Measurements from ENCODE around the gene FAAP20. TPM values are rescaled to one million over a fixed set of nuclear protein-coding genes. Genes with fewer than 3 reads are reported as not detected.
A peak's percentile ranks its signal among the peaks of the same experiment; 100 is the strongest.

The FAAP20 gene
- total RNA-seq, 1 donor from 2014 or later = 63.8 TPM

DNA sequence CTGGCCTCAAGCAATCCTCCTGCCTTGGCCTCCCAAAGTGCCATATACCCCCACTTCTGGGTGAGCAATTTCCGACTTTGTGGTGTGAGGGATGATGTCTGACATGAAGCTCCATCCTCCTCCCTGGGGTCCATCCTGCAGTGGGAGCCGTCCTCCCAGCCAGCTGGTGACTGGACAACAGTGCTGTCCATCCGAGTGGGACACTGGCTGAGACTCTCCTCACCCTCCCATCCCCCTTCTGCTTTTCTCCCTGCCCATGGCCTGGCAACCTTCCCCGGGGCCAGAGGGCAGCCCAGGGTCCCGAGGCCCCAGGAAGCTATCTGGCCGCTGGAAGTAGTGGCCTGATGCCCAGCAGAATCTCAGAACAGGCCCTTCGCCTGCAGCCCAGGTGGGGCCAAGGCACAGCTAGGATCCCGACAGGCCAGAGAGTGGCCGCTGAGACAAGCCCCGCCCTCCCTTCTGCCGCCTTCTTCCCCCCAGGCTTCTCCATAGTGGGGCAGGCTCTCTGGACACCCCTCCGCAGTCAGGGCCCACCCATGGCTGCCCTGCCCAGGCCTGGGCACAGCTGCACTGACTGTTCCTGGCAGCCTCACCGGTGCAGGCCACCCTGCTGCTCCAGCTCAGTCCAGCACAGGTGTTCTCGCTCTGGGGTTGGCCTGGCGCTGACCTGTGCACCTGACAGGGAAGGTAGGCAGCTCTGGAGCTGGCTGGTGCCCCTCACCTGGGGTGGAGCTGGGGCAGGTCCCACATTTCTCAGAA, 8.4 kb upstream of the FAAP20 start:
- H3K4me3 Mint-ChIP-seq (ENCODE audit: low read depth) = no peak overlapping the region
- H3K4me1 Mint-ChIP-seq (ENCODE audit: low read depth) = peaks cover 9% of the 10 kb centered on the region
- no peaks in the 10 kb centered on the region for H3K27me3 Mint-ChIP-seq (ENCODE audit: low read depth)
- DNase-seq (ENCODE audit: low spot score) = no peak
- intact Hi-C loops (cut with micrococcal nuclease) = no loop called here
- no peak overlapping the region for H3K27ac Mint-ChIP-seq
- H3K9me3 Mint-ChIP-seq = no peaks in the 10 kb centered on the region
- no peaks in the 10 kb centered on the region for H3K36me3 Mint-ChIP-seq (ENCODE audit: low read depth)

DNA sequence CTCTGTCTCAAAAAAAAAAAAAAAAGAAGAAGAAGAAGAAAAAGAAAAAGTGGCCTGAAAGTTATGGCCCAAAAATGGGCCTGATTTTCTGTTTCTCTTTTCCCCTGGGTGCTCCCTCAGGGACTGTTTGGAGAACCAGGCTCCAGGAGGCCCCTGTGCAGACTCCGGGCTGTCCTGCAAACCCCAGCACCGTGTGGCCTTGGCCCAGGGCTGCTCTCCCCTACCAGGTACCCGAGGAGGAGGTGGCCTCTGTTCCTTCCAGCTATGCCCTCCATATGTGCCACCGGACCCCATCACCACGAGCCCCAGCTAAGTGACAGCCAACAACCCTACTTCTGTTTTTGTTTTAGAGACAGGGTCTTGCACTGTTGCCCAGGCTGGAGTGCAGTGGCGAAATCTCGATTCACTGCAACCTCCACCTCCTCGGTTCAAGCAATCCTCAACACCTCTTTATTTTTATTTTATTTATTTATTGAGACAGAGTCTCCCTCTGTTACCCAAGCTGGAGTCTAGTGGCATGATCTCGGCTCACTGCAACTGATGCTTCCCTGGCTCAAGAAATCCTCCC, 7.5 kb upstream of the FAAP20 start:
- H3K27ac Mint-ChIP-seq = no peak overlapping the region
- H3K4me3 Mint-ChIP-seq (ENCODE audit: low read depth) = no peak overlapping the region

GRCh38 chr1:2201062-2201461, 6.5 kb upstream of the FAAP20 start:
- Mint-ChIP-seq H3K4me3 (ENCODE audit: low read depth) (no peak overlapping the region), H3K9me3 (no peaks in the 10 kb centered on the region), H3K27me3 (ENCODE audit: low read depth) (no peaks in the 10 kb centered on the region), H3K4me1 (ENCODE audit: low read depth) (peaks cover 9% of the 10 kb centered on the region), H3K36me3 (ENCODE audit: low read depth) (no peaks in the 10 kb centered on the region), H3K27ac (no peak overlapping the region)
- intact Hi-C loops (cut with micrococcal nuclease) = no loop called here
- no peak for DNase-seq (ENCODE audit: low spot score)

More for the DNA sequence above, 7.5 kb upstream of the FAAP20 start:
- Mint-ChIP-seq H3K36me3 (ENCODE audit: low read depth) (no peaks in the 10 kb centered on the region), H3K27me3 (ENCODE audit: low read depth) (no peaks in the 10 kb centered on the region), H3K9me3 (no peaks in the 10 kb centered on the region), H3K4me1 (ENCODE audit: low read depth) (peaks cover 9% of the 10 kb centered on the region)
- intact Hi-C loops (cut with micrococcal nuclease) = no loop called here
- DNase-seq (ENCODE audit: low spot score) = no peak

- Mint-ChIP-seq H3K27ac (no peak overlapping the region), H3K9me3 (no peaks in the 10 kb centered on the region), H3K4me1 (ENCODE audit: low read depth) (peaks cover 9% of the 10 kb centered on the region), H3K27me3 (ENCODE audit: low read depth) (no peaks in the 10 kb centered on the region), H3K36me3 (ENCODE audit: low read depth) (no peaks in the 10 kb centered on the region), H3K4me3 (ENCODE audit: low read depth) (no peak overlapping the region)
- intact Hi-C loops (cut with micrococcal nuclease) = no loop called here
- no peak for DNase-seq (ENCODE audit: low spot score)
Measured at GRCh38 chr1:2200308-2200943, 5.9 kb upstream of the FAAP20 start.

- H3K36me3 Mint-ChIP-seq (ENCODE audit: low read depth) = no peaks in the 10 kb centered on the region
Measured at GRCh38 chr1:2199042-2199810, 4.7 kb upstream of the FAAP20 start.

DNA sequence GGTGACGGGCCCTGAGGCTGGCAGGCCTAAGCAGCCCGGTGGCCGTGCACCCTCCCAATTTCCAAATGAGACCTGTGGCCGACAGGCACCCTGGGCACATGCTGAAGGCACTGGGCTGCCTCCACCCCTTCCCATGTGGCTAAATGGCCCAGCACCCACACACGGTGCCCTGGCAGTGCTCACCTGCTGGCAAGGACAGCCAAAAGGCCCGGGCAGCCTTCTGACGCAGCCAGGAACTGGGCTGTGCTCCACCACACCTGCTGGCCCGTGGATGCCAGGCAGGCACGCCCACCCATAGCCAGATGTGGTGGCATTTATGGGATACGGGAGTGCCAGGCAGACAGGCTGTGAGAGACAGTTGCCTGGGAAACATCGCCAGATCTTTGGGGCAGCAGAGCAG, 4.0 kb upstream of the FAAP20 start:
- no peaks in the 10 kb centered on the region for H3K9me3 Mint-ChIP-seq
- H3K27ac Mint-ChIP-seq = peak overlapping the region; percentile 59
- H3K36me3 Mint-ChIP-seq (ENCODE audit: low read depth) = no peaks in the 10 kb centered on the region
- DNase-seq (ENCODE audit: low spot score) = no peak
- intact Hi-C loops (cut with micrococcal nuclease) = loop anchor here (2.0 kb wide), 1 partner anchor 102 kb away; no protein-coding TSS in a partner anchor
- H3K4me3 Mint-ChIP-seq (ENCODE audit: low read depth) = peak overlapping the region; percentile 89
- H3K27me3 Mint-ChIP-seq (ENCODE audit: low read depth) = no peaks in the 10 kb centered on the region
- H3K4me1 Mint-ChIP-seq (ENCODE audit: low read depth) = peaks cover 9% of the 10 kb centered on the region

More at GRCh38 chr1:2199042-2199810, 4.7 kb upstream of the FAAP20 start:
- Mint-ChIP-seq H3K4me3 (ENCODE audit: low read depth) (peak overlapping the region; percentile 89), H3K4me1 (ENCODE audit: low read depth) (peaks cover 9% of the 10 kb centered on the region), H3K27me3 (ENCODE audit: low read depth) (no peaks in the 10 kb centered on the region), H3K27ac (peak overlapping the region; percentile 59), H3K9me3 (no peaks in the 10 kb centered on the region)
- intact Hi-C loops (cut with micrococcal nuclease) = loop anchor here (1.0 to 2.0 kb wide), 2 partner anchors 102 to 183 kb away; no protein-coding TSS in a partner anchor
- peak; percentile 86 for DNase-seq (ENCODE audit: low spot score)

GRCh38 chr1:2197707-2198165, 3.2 kb upstream of the FAAP20 start:
- Mint-ChIP-seq H3K9me3 (no peaks in the 10 kb centered on the region), H3K4me1 (ENCODE audit: low read depth) (peaks cover 13% of the 10 kb centered on the region), H3K27me3 (ENCODE audit: low read depth) (no peaks in the 10 kb centered on the region), H3K27ac (no peak overlapping the region), H3K36me3 (ENCODE audit: low read depth) (no peaks in the 10 kb centered on the region), H3K4me3 (ENCODE audit: low read depth) (no peak overlapping the region)
- intact Hi-C loops (cut with micrococcal nuclease) = loop anchor here (2.0 kb wide), 1 partner anchor 103 kb away; no protein-coding TSS in a partner anchor
- DNase-seq (ENCODE audit: low spot score) = no peak

DNA sequence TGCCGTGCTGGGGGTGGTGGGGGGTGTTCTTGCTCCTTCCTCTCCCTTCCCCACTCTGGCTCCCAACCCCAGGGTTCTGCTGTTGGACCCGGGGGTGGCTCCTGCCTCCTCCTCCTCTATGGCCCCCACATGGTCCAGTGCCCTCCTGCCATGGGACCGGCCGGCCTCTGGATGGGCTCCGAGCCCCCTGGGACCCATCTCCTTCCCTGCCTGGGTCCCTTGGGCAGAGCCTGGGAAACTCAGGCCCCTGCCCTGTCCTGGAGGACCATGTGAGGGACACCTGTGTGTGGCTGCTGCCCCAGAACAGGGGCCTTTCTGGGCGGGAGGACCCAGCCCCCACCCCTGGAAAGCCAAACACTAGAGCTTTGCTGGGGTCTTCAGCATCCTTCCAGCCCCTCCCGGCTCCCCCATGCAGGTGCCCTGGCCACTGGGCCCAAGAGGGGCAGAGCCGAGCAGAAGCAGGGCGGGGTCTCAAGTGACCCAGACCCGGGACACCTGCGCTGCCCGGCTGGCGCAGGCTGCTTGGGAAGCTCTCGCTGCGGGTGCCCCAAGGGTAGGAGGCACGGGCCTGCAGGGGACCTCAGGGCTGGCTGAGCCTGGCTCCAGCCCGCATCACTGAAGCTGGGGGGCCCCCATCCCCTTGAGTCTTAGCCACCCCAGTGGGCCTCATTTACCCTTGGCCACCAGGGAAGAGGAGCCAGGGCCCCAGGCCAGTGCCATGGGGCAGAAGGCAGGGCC, 2.5 kb upstream of the FAAP20 start:
- Mint-ChIP-seq H3K4me1 (ENCODE audit: low read depth) (peaks cover 13% of the 10 kb centered on the region), H3K9me3 (no peaks in the 10 kb centered on the region), H3K4me3 (ENCODE audit: low read depth) (no peak overlapping the region), H3K36me3 (ENCODE audit: low read depth) (no peaks in the 10 kb centered on the region), H3K27me3 (ENCODE audit: low read depth) (no peaks in the 10 kb centered on the region), H3K27ac (no peak overlapping the region)
- intact Hi-C loops (cut with micrococcal nuclease) = no loop called here
- no peak for DNase-seq (ENCODE audit: low spot score)

DNA sequence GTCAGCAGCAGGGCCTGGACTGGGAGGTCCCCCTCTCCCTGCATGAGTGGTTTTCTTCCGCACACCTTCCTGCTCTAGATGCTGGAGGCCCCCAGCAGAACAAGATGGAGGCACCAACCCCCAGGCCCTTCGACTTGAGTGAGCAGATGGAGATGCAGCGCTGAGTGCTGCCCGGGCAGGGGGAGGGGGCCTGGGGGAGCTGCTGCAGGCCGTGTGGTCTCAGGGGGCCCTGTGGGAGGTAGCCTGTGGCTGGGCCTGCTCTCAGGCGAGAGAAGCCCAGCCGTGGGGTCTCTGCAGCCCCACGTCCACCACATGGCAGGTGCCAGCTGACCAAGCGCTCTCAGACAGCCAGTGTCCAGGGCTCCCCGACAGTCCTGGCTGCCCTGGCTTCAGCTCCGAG, 1.2 kb upstream of the FAAP20 start:
- intact Hi-C loops (cut with micrococcal nuclease) = loop anchor here (1.0 to 2.0 kb wide), 5 partner anchors 63 to 331 kb away; partner anchors contain the start of genes PANK4 and PEX10
- H3K4me1 Mint-ChIP-seq (ENCODE audit: low read depth) = peaks cover 14% of the 10 kb centered on the region
- no peak overlapping the region for H3K4me3 Mint-ChIP-seq (ENCODE audit: low read depth)
- no peak for DNase-seq (ENCODE audit: low spot score)
- H3K36me3 Mint-ChIP-seq (ENCODE audit: low read depth) = no peaks in the 10 kb centered on the region
- H3K9me3 Mint-ChIP-seq = no peaks in the 10 kb centered on the region
- H3K27me3 Mint-ChIP-seq (ENCODE audit: low read depth) = no peaks in the 10 kb centered on the region
- no peak overlapping the region for H3K27ac Mint-ChIP-seq

DNA sequence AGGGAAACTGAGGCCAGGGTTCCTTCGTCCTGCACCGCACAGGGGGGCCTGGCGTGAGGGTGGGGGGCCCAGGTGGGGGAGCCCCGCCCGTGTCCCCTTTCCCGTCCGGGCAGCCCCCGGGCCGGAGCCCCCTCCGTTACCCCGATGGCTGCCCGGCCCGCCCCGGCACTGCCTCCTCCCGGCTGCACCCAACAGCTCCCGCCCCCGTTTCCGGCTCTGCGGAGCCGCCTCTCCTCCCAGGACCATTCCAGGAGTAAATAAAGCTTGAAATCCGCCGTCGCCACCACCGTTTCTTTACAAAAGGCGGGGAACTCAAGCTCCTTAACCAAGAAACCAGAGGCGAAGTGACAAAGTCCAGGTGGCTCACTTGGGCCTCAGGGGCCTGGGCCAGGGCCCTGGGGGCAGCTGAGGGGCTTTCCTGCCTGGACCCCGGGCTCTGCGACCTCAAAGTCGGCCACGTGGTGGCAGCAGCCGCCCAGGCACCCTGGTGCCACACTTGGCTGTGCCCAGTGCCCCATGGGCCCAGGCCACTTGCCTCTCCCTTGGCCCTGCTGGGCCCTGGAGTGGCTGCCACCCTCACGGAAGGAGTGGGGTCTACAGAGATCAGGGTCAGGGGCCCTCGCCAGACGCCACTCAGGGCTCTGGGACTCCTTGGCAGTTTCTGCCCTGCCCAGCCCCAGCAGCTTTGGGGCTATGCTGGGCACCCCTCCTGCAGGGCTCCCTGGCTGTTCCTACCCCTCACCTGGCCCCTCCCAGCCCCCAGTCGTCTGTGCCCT, 514 bp upstream of the FAAP20 start:
- no peaks in the 10 kb centered on the region for H3K36me3 Mint-ChIP-seq (ENCODE audit: low read depth)
- H3K9me3 Mint-ChIP-seq = no peaks in the 10 kb centered on the region
- peaks cover 16% of the 10 kb centered on the region for H3K4me1 Mint-ChIP-seq (ENCODE audit: low read depth)
- H3K27me3 Mint-ChIP-seq (ENCODE audit: low read depth) = no peaks in the 10 kb centered on the region
- peak; percentile 91 for DNase-seq (ENCODE audit: low spot score)
- peak overlapping the region; percentile 92 for H3K27ac Mint-ChIP-seq
- H3K4me3 Mint-ChIP-seq (ENCODE audit: low read depth) = peak overlapping the region; percentile 84
- intact Hi-C loops (cut with micrococcal nuclease) = loop anchor here (1.0 to 2.0 kb wide), 5 partner anchors 62 to 332 kb away; partner anchors contain the start of genes PANK4 and PEX10

DNA sequence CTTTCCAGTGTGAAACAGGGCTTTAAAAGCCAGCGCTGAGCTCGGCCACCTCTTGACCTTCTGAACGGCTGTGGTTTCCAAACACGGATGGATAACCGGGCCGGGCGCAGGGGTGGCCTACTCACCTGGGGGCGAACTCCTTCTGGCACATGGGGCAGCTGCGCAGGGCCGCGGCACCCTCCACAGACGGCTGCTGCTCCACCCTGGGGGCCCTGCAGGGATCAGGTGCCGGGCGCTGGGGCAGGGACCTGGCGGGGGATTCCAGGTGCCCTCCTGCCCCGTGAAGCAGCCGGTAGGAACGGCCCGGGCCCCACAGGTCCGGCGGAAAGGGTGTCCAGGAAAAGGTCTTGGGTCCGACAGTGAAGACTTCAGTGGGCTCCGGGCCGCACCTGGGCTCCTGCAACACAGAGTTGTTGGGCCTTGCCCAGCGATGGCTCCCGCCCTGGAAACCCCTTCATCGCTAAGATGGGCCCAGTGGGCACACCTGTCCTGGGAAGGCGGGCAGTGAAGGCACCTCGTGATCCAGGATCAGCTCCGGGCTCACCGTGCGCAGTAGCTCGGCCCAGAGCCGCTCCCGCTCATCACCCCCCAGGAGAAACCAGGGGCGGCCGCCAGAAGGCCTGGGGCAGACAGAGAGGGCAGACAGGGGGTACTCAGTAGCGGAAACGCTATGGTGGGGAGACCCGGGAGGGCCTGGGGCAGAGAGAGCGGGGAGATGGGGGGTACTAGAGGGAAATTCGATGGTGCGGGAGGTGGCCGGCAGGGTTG, 874 bp downstream of the FAAP20 start:
- Mint-ChIP-seq H3K9me3 (no peaks in the 10 kb centered on the region), H3K27ac (peak overlapping the region; percentile 60), H3K27me3 (ENCODE audit: low read depth) (no peaks in the 10 kb centered on the region), H3K36me3 (ENCODE audit: low read depth) (no peaks in the 10 kb centered on the region), H3K4me1 (ENCODE audit: low read depth) (peaks cover 7% of the 10 kb centered on the region), H3K4me3 (ENCODE audit: low read depth) (peak overlapping the region; percentile 69)
- no peak for DNase-seq (ENCODE audit: low spot score)
- intact Hi-C loops (cut with micrococcal nuclease) = loop anchor here (2.0 kb wide), 2 partner anchors 61 to 333 kb away; partner anchors contain the start of gene PANK4
